Measurements from ENCODE around the gene PLXNA4.

- TF ChIP-seq EZH2 (IDR thresholded peaks at IDR 0.05; ENCODE audit: borderline replicate concordance, insufficient read depth, low read depth, low read length, poor library complexity, severe bottlenecking) = no peak
- TF ChIP-seq, protein P1, sequence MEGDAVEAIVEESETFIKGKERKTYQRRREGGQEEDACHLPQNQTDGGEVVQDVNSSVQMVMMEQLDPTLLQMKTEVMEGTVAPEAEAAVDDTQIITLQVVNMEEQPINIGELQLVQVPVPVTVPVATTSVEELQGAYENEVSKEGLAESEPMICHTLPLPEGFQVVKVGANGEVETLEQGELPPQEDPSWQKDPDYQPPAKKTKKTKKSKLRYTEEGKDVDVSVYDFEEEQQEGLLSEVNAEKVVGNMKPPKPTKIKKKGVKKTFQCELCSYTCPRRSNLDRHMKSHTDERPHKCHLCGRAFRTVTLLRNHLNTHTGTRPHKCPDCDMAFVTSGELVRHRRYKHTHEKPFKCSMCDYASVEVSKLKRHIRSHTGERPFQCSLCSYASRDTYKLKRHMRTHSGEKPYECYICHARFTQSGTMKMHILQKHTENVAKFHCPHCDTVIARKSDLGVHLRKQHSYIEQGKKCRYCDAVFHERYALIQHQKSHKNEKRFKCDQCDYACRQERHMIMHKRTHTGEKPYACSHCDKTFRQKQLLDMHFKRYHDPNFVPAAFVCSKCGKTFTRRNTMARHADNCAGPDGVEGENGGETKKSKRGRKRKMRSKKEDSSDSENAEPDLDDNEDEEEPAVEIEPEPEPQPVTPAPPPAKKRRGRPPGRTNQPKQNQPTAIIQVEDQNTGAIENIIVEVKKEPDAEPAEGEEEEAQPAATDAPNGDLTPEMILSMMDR (IDR thresholded peaks at IDR 0.05) = no peak
These were observed 279.4 kb downstream of the PLXNA4 start for GRCh38 chr7:132296820-132297219.

Data from B cell (primary cell).